Ascending aorta (tissue), 2 donors: ENCODE data around the gene CFAP251. TPM values are rescaled to one million over a fixed set of nuclear protein-coding genes. Genes with fewer than 3 reads are reported as not detected.

Experiments used
- DNase-seq, 2 donors: peaks; one replicate each; pipeline ENCODE4 v3.0.0-alpha.2; 2019; ENCODE audit warnings: low spot score in 2 of 2
- H3K27ac ChIP-seq, 2 donors: fragments of 200-600 bp; sonication (generic); one replicate each; pipeline ENCODE4 v1.5.1; 2016 to 2017; ENCODE audit warnings: mild to moderate bottlenecking in 1 of 2
- H3K27me3 ChIP-seq: fragments of 200-600 bp; sonication (generic); one replicate; pipeline ENCODE4 v1.5.1; 2017
- H3K36me3 ChIP-seq, 2 donors: fragments of 200-600 bp; sonication (generic); one replicate each; pipeline ENCODE4 v1.5.1; 2016
- H3K4me1 ChIP-seq, 2 donors: fragments of 200-600 bp; sonication (generic); one replicate each; pipeline ENCODE4 v1.5.1; 2016 to 2017; ENCODE audit warnings: mild to moderate bottlenecking in 1 of 2
- H3K4me3 ChIP-seq, 2 donors: fragments of 200-600 bp; sonication (generic); one replicate each; pipeline ENCODE4 v1.5.1; 2016 to 2017; ENCODE audit warnings: mild to moderate bottlenecking in 1 of 2
- H3K9me3 ChIP-seq, 2 donors: fragments of 200-600 bp; sonication (generic); one replicate each; pipeline ENCODE4 v1.5.1; 2016
- CTCF ChIP-seq, 3 experiments: fragments of 200-600 bp in 2 of 3; fragments of 450-650 bp in 1 of 3; sonication (generic) in 2 of 3; IDR thresholded peaks; one replicate each; pipeline ENCODE4 v1.5.1; 2016 to 2019; ENCODE audit warnings: antibody characterized with exemption in 3 of 3, mild to moderate bottlenecking in 1 of 3, moderate library complexity in 1 of 3
- intact Hi-C: fragments of 100-400 bp; cut with DNase I; formaldehyde crosslinking; loops from one replicate; pipeline ENCODE4 v1.15.1; 2023
- total RNA-seq: library from RNA; depleted of rRNA; stranded (reverse); fragments of >200 nt; gene quantifications from one replicate; pipeline ENCODE4 v1.1.0, GENCODE V29; 2016

Gene CFAP251
- total RNA-seq, 1 donor from 2014 or later = 0.75 TPM

- intact Hi-C loops = loop anchor here (5.0 kb wide), 1 partner anchor 86 kb away; no protein-coding TSS in a partner anchor
- TF ChIP-seq CTCF (IDR thresholded peaks at IDR 0.05) = no peak
- H3K27me3 ChIP-seq = no peaks in the 10 kb centered on the region
Observed at GRCh38 chr12:121915841-121916321, 2.5 kb upstream of the CFAP251 start.

GRCh38 chr12:121916719-121917118 is 1.7 kb upstream of the CFAP251 start:
- H3K9me3 ChIP-seq = no peaks in the 10 kb centered on the region
- peak in 1 of 3 experiments; percentile 11 for TF ChIP-seq CTCF (IDR thresholded peaks at IDR 0.05)
- H3K4me1 ChIP-seq = peaks cover 3 to 19% of the 10 kb centered on the region in 2 donors
- DNase-seq = no peak
- H3K4me3 ChIP-seq = no peak overlapping the region
- intact Hi-C loops = loop anchor here (5.0 kb wide), 1 partner anchor 86 kb away; no protein-coding TSS in a partner anchor
- peaks cover 26 to 42% of the 10 kb centered on the region in 2 donors for H3K36me3 ChIP-seq
- H3K27me3 ChIP-seq = no peaks in the 10 kb centered on the region
- peak overlapping the region; percentile 26 to 70 for H3K27ac ChIP-seq

More at GRCh38 chr12:121915841-121916321, 2.5 kb upstream of the CFAP251 start:
- Histone ChIP-seq H3K4me3 (no peak overlapping the region), H3K27ac (peak overlapping the region in 1 of 2 donors; percentile 70), H3K36me3 (peaks cover 26 to 50% of the 10 kb centered on the region in 2 donors), H3K9me3 (no peaks in the 10 kb centered on the region), H3K4me1 (peaks cover 3 to 19% of the 10 kb centered on the region in 2 donors)
- DNase-seq = no peak

GRCh38 chr12:121918679-121919038 is 267 bp downstream of the CFAP251 start:
- Histone ChIP-seq H3K9me3 (no peaks in the 10 kb centered on the region), H3K4me1 (peaks cover 3 to 25% of the 10 kb centered on the region in 2 donors), H3K36me3 (peaks cover 23 to 30% of the 10 kb centered on the region in 2 donors), H3K27ac (peak overlapping the region; percentile 68 to 76), H3K27me3 (no peaks in the 10 kb centered on the region), H3K4me3 (peak overlapping the region; percentile 50 to 79)
- intact Hi-C loops = loop anchor here (1.0 to 5.0 kb wide), 4 partner anchors 84 to 205 kb away; no protein-coding TSS in a partner anchor
- no peak for TF ChIP-seq CTCF (IDR thresholded peaks at IDR 0.05)
- no peak for DNase-seq

- DNase-seq = no peak
- Histone ChIP-seq H3K9me3 (no peaks in the 10 kb centered on the region), H3K4me3 (no peak overlapping the region), H3K27ac (no peak overlapping the region), H3K27me3 (no peaks in the 10 kb centered on the region), H3K4me1 (peaks cover 3 to 37% of the 10 kb centered on the region in 2 donors), H3K36me3 (peaks cover 3 to 7% of the 10 kb centered on the region in 2 donors)
- intact Hi-C loops = no loop called here
- TF ChIP-seq CTCF (IDR thresholded peaks at IDR 0.05) = no peak
Observed at GRCh38 chr12:121921066-121921465, 2.7 kb downstream of the CFAP251 start.

- H3K4me1 ChIP-seq = peaks cover 0 to 19% of the 10 kb centered on the region in 2 donors
- no peak overlapping the region for H3K4me3 ChIP-seq
- no peaks in the 10 kb centered on the region for H3K27me3 ChIP-seq
- DNase-seq = no peak
- H3K27ac ChIP-seq = peak overlapping the region; percentile 61 to 85
- H3K36me3 ChIP-seq = no peaks in the 10 kb centered on the region
- TF ChIP-seq CTCF (IDR thresholded peaks at IDR 0.05) = no peak
- H3K9me3 ChIP-seq = no peaks in the 10 kb centered on the region
- intact Hi-C loops = no loop called here
Observed at GRCh38 chr12:121925358-121925695, 6.9 kb downstream of the CFAP251 start.
